Upper lobe of left lung (tissue), 4 donors: ENCODE results near the gene RNASEH2B.

Experiments
- POLR2A ChIP-seq, 4 donors: fragments of 450-650 bp; IDR thresholded peaks; one replicate each; pipeline ENCODE4 v1.5.1; 2016 to 2017; ENCODE audit warnings: antibody characterized with exemption in 4 of 4, mild to moderate bottlenecking in 2 of 4
- TF ChIP-seq, protein P1 (sequence below), 6 experiments: fragments of 450-650 bp in 4 of 6; fragments of 200-600 bp in 2 of 6; sonication (generic) in 2 of 6; IDR thresholded peaks; one replicate each; pipeline ENCODE4 v1.5.1; 2016 to 2019; ENCODE audit warnings: antibody characterized with exemption in 6 of 6

GRCh38 chr13:50884265-50884664, 25.3 kb upstream of the RNASEH2B start:
- TF ChIP-seq POLR2A (IDR thresholded peaks at IDR 0.05) = no peak
- TF ChIP-seq, protein P1, sequence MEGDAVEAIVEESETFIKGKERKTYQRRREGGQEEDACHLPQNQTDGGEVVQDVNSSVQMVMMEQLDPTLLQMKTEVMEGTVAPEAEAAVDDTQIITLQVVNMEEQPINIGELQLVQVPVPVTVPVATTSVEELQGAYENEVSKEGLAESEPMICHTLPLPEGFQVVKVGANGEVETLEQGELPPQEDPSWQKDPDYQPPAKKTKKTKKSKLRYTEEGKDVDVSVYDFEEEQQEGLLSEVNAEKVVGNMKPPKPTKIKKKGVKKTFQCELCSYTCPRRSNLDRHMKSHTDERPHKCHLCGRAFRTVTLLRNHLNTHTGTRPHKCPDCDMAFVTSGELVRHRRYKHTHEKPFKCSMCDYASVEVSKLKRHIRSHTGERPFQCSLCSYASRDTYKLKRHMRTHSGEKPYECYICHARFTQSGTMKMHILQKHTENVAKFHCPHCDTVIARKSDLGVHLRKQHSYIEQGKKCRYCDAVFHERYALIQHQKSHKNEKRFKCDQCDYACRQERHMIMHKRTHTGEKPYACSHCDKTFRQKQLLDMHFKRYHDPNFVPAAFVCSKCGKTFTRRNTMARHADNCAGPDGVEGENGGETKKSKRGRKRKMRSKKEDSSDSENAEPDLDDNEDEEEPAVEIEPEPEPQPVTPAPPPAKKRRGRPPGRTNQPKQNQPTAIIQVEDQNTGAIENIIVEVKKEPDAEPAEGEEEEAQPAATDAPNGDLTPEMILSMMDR (IDR thresholded peaks at IDR 0.05) = no peak
